M059J (cell line): Measurements from ENCODE around the gene CREB1. TPM values are rescaled to one million over a fixed set of nuclear protein-coding genes. Genes with fewer than 3 reads are reported as not detected.
A peak's percentile ranks its signal among the peaks of the same experiment; 100 is the strongest.
"Not testable (repeated sequence)": the region's sequence is repeated elsewhere in the genome, so short reads cannot be mapped to it uniquely, and the experiment has no call there.

Experiments used
- DNase-seq: peaks from one replicate; pipeline ENCODE4 v3.0.0-alpha.2; 2012; ENCODE audit warnings: low read depth
- total RNA-seq: library from RNA; depleted of rRNA; stranded (reverse); fragments of >200 nt; shearing (Covaris generic); gene quantifications from 2 replicates; pipeline ENCODE4 v1.2.3, GENCODE V29; 2014; rRNA removed

CREB1 gene
- 43.4 and 55.0 TPM in 2 replicates for total RNA-seq

GRCh38 chr2:207529330-207530159 is at the start of gene CREB1:
Gene CREB1, plus strand, starts transcription at chr2:207529962. Its CDS starts 25,674 bp downstream, at chr2:207555636.
- peak; percentile 95 for DNase-seq

- no peak for DNase-seq
Measured at GRCh38 chr2:207480521-207481040, 49.2 kb upstream of the CREB1 start.

GRCh38 chr2:207481924-207482323 is 47.8 kb upstream of the CREB1 start:
- no peak for DNase-seq

GRCh38 chr2:207482630-207483029 is 47.1 kb upstream of the CREB1 start:
- no peak for DNase-seq

GRCh38 chr2:207483066-207483465 is 46.7 kb upstream of the CREB1 start:
- no peak for DNase-seq

- DNase-seq, result no peak
Measured at GRCh38 chr2:207483477-207483876, 46.3 kb upstream of the CREB1 start.

- DNase-seq, result peak; percentile 43
Measured at GRCh38 chr2:207484444-207485391, 45.0 kb upstream of the CREB1 start.

GRCh38 chr2:207487650-207488311 is 42.0 kb upstream of the CREB1 start:
- peak; percentile 92 for DNase-seq

GRCh38 chr2:207489251-207489650 is 40.5 kb upstream of the CREB1 start:
- no peak for DNase-seq

- no peak for DNase-seq
Measured at GRCh38 chr2:207490441-207490840, 39.3 kb upstream of the CREB1 start.

GRCh38 chr2:207491086-207491485 is 38.7 kb upstream of the CREB1 start:
- DNase-seq, result peak; percentile 43

GRCh38 chr2:207491956-207492355 is 37.8 kb upstream of the CREB1 start:
- no peak for DNase-seq

- DNase-seq, result peak; percentile 53
Measured at GRCh38 chr2:207492461-207492860, 37.3 kb upstream of the CREB1 start.

GRCh38 chr2:207494137-207494536 is 35.6 kb upstream of the CREB1 start:
- no peak for DNase-seq

GRCh38 chr2:207496936-207497335 is 32.8 kb upstream of the CREB1 start:
- not testable (repeated sequence) for DNase-seq

- DNase-seq, result no peak
Measured at GRCh38 chr2:207497596-207497995, 32.2 kb upstream of the CREB1 start.

- no peak for DNase-seq
Measured at GRCh38 chr2:207498427-207498826, 31.3 kb upstream of the CREB1 start.

GRCh38 chr2:207499114-207499513 is 30.6 kb upstream of the CREB1 start:
- DNase-seq, result peak; percentile 61

GRCh38 chr2:207501802-207502576 is 27.8 kb upstream of the CREB1 start:
- no peak for DNase-seq

- no peak for DNase-seq
Measured at GRCh38 chr2:207502577-207503198, 27.1 kb upstream of the CREB1 start.
